Mesothelial cell of epicardium (in vitro differentiated cells): ENCODE data around the gene GRIP1. TPM values are rescaled to one million over a fixed set of nuclear protein-coding genes. Genes with fewer than 3 reads are reported as not detected.

Source experiments
- DNase-seq, 2 experiments: peaks; one replicate each; pipeline ENCODE4 v3.0.0; 2021; ENCODE audit warnings: low spot score in 2 of 2; ENCODE audit not compliant: unreplicated experiment in 2 of 2
- H3K27ac Mint-ChIP-seq: 2 replicates; pipeline ENCODE4 v1.8.0; 2021; ENCODE audit warnings: mixed read lengths
- H3K27me3 Mint-ChIP-seq: 2 replicates; pipeline ENCODE4 v1.8.0; 2021; ENCODE audit warnings: low read depth, mixed read lengths
- H3K36me3 Mint-ChIP-seq: 2 replicates; pipeline ENCODE4 v1.8.0; 2021; ENCODE audit warnings: mixed read lengths
- H3K4me1 Mint-ChIP-seq: 2 replicates; pipeline ENCODE4 v1.8.0; 2021; ENCODE audit warnings: mixed read lengths
- H3K4me3 Mint-ChIP-seq: 2 replicates; pipeline ENCODE4 v1.8.0; 2021; ENCODE audit warnings: mild to moderate bottlenecking, moderate library complexity, mixed read lengths
- H3K9me3 Mint-ChIP-seq: 2 replicates; pipeline ENCODE4 v1.8.0; 2021; ENCODE audit warnings: mixed read lengths
- total RNA-seq: library from RNA; stranded (reverse); gene quantifications from 3 replicates; pipeline ENCODE4 v1.2.1, GENCODE V29; 2021
- TF ChIP-seq, protein P1 (sequence below): fragments of 200-600 bp; sonication (generic); IDR thresholded peaks from one replicate; pipeline ENCODE4 v1.5.0; 2021; ENCODE audit warnings: antibody characterized with exemption; ENCODE audit not compliant: unreplicated experiment

The GRIP1 gene
- total RNA-seq, 1 donor from 2014 or later: 89.3 TPM

DNA sequence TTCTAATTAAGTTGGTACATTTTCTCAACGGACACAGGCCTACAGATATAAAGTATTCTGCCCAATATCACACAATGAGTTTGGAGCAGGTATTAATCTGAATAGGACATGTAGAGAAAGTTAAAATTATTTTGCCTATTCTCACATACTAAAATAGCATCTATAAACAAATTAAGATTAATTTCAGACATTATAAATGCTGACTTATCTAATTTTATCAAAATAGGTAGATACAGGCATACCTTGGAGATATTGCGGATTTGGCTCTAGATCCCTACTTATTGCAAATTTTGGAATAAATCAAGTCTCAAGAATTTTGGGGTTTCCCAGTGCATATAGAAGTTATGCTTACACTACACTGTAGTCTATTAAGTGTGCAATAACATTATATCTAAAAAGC, 41.0 kb upstream of the GRIP1 start:
- peaks cover 1% of the 10 kb centered on the region for H3K36me3 Mint-ChIP-seq
- no peak for DNase-seq
- H3K4me3 Mint-ChIP-seq: no peak overlapping the region
- no peaks in the 10 kb centered on the region for H3K27me3 Mint-ChIP-seq
- H3K4me1 Mint-ChIP-seq: no peaks in the 10 kb centered on the region
- H3K9me3 Mint-ChIP-seq: peaks cover 10% of the 10 kb centered on the region
- H3K27ac Mint-ChIP-seq: no peak overlapping the region
- TF ChIP-seq, protein P1, sequence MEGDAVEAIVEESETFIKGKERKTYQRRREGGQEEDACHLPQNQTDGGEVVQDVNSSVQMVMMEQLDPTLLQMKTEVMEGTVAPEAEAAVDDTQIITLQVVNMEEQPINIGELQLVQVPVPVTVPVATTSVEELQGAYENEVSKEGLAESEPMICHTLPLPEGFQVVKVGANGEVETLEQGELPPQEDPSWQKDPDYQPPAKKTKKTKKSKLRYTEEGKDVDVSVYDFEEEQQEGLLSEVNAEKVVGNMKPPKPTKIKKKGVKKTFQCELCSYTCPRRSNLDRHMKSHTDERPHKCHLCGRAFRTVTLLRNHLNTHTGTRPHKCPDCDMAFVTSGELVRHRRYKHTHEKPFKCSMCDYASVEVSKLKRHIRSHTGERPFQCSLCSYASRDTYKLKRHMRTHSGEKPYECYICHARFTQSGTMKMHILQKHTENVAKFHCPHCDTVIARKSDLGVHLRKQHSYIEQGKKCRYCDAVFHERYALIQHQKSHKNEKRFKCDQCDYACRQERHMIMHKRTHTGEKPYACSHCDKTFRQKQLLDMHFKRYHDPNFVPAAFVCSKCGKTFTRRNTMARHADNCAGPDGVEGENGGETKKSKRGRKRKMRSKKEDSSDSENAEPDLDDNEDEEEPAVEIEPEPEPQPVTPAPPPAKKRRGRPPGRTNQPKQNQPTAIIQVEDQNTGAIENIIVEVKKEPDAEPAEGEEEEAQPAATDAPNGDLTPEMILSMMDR: no peak

DNA sequence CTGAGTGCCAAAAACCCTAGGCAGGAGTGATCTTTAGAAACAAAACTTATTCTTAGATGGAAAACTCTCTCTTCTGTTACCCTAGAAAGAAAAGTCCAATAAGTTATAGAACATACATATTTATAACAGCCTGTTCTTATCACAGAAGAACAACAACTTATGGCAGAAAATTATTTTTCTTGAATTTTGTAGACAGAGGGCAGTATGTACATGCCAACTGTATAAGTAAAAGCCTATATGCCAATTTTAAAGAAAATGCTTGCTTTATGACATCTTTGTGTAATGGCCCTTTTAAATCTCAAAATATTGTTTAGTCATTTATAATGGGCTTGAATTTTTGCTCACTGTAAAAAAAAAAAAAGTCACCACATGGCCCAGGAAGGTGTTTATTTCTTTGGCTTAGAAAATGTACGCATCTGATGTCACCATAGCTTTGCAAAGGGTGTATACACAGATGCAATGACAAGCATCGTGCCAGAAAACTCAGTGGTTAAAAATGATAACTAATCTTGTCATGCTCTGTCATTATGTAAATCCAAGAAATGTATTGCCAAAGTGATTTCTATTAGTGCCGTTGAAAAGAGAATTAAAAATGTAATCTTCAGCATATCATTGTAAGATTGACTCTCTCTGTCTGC, 38.3 kb upstream of the GRIP1 start:
- H3K36me3 Mint-ChIP-seq: peaks cover 1% of the 10 kb centered on the region
- H3K4me1 Mint-ChIP-seq: no peaks in the 10 kb centered on the region
- peaks cover 10% of the 10 kb centered on the region for H3K9me3 Mint-ChIP-seq
- DNase-seq: no peak
- TF ChIP-seq, protein P1: no peak
- H3K4me3 Mint-ChIP-seq: no peak overlapping the region
- no peak overlapping the region for H3K27ac Mint-ChIP-seq
- H3K27me3 Mint-ChIP-seq: no peaks in the 10 kb centered on the region

DNA sequence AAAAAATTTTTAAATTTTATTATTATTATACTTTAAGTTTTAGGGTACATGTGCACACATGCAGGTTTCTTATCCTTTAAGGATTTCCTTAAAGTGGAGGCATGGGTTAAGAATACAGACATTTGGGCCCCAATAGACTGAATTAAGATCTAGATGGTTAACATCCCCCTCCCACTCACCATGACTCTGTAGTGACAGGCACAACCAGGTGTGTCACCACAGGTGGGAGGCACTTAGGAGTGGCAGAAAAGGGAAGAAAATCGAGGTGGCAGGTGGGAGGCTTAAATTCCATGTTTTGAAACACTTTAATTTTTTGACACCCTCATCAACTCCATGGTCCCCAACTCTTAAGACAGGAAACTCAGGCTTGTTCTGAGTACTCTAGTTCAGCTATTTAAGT, 37.6 kb upstream of the GRIP1 start:
- Mint-ChIP-seq H3K4me3 (no peak overlapping the region), H3K36me3 (no peaks in the 10 kb centered on the region), H3K9me3 (peaks cover 10% of the 10 kb centered on the region), H3K27me3 (no peaks in the 10 kb centered on the region), H3K4me1 (no peaks in the 10 kb centered on the region), H3K27ac (no peak overlapping the region)
- DNase-seq: no peak
- TF ChIP-seq, protein P1: no peak

DNA sequence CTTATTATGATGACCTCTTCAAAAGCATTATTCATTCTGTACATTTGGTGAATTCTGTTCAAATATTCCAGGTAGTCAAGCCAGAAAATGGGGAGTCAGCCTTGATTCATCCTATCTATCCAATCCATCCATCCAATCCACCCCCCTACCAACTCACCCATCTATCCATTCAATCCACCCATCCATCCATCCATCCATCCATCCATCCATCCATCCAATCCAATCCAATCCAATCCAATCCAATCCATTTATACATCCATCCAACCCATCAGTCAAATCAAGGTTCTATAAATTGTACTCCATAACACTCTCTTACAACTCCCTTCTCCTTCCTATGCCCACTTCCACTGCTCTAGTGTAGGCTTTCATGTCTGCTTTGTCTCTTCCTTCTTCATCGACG, 35.8 kb upstream of the GRIP1 start:
- Mint-ChIP-seq H3K4me1 (peaks cover 11% of the 10 kb centered on the region), H3K36me3 (no peaks in the 10 kb centered on the region), H3K9me3 (no peaks in the 10 kb centered on the region), H3K4me3 (no peak overlapping the region), H3K27me3 (no peaks in the 10 kb centered on the region), H3K27ac (no peak overlapping the region)
- TF ChIP-seq, protein P1: no peak
- DNase-seq: no peak

DNA sequence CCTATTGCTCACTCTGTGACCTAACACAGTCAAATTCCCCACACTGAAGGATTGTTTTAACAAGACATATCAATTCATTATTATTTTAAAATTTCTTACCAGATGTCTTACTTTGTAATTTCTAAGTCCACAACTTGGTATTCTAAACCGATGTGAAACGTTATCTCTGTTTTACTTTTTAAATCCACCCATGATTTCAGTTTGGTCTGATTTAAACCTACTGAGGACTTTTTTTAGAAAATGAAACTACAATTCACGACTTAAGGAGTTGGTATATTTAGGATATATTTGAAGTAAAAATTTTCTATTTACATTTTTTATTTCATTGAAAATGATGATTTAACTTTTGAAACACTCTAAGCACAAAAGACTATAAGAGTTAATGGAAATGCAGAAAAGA, 35.1 kb upstream of the GRIP1 start:
- no peak overlapping the region for H3K4me3 Mint-ChIP-seq
- no peaks in the 10 kb centered on the region for H3K9me3 Mint-ChIP-seq
- no peaks in the 10 kb centered on the region for H3K27me3 Mint-ChIP-seq
- DNase-seq: no peak
- no peak overlapping the region for H3K27ac Mint-ChIP-seq
- TF ChIP-seq, protein P1: no peak
- peaks cover 18% of the 10 kb centered on the region for H3K4me1 Mint-ChIP-seq
- no peaks in the 10 kb centered on the region for H3K36me3 Mint-ChIP-seq

DNA sequence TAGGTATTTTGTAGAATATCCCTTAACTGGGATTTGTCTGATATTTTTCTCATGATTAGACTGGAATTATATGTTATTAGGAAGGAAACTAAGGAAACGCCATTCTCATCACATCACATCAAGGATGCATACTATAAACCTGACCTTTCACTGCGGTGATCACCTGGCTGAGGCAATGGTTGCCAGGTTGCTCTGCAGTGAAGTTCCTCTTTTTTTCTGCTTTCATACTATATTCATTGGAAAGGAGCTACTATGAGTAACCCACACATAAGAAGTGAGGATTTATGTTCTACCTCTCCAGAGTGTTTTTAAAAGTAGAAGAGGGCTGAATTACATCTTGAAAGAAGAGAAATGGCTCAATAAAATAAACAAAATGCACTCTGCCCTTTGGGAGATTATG, 31.0 kb upstream of the GRIP1 start:
- DNase-seq: no peak
- H3K27ac Mint-ChIP-seq: no peak overlapping the region
- H3K9me3 Mint-ChIP-seq: peaks cover 4% of the 10 kb centered on the region
- H3K4me1 Mint-ChIP-seq: peaks cover 21% of the 10 kb centered on the region
- H3K27me3 Mint-ChIP-seq: no peaks in the 10 kb centered on the region
- TF ChIP-seq, protein P1: no peak
- no peak overlapping the region for H3K4me3 Mint-ChIP-seq
- H3K36me3 Mint-ChIP-seq: no peaks in the 10 kb centered on the region
